Activated CD4-positive, CD25-positive, alpha-beta regulatory T cell treated with anti-CD3 and anti-CD28 coated beads, Interleukin-2, amount 50 U/mL, for 72 hours (primary cell): Measurements from ENCODE around the gene JAKMIP2.
"Not testable (repeated sequence)": the region's sequence is repeated elsewhere in the genome, so short reads cannot be mapped to it uniquely, and the experiment has no call there.

Experiments
- DNase-seq: peaks from one replicate; pipeline ENCODE4 v3.0.0; 2021

JAKMIP2 gene

GRCh38 chr5:147782110-147783028 is at the start of gene JAKMIP2:
Gene JAKMIP2, minus strand, starts transcription at chr5:147782728. Its CDS starts 110,922 bp downstream, at chr5:147671806.
- peak; percentile 46 for DNase-seq

- DNase-seq: no peak
Observed at GRCh38 chr5:147831465-147831864, 48.9 kb upstream of the JAKMIP2 start, which contains the start of gene SPINK1. Gene SPINK1, minus strand, starts transcription at chr5:147831671. Its CDS starts 94 bp downstream, at chr5:147831577.

- no peak for DNase-seq
Observed at GRCh38 chr5:147830035-147830434, 47.5 kb upstream of the JAKMIP2 start.

- not testable (repeated sequence) for DNase-seq
Observed at GRCh38 chr5:147827017-147827416, 44.5 kb upstream of the JAKMIP2 start.

- no peak for DNase-seq
Observed at GRCh38 chr5:147826361-147826760, 43.8 kb upstream of the JAKMIP2 start.

- DNase-seq: no peak
Observed at GRCh38 chr5:147822686-147823491, 40.4 kb upstream of the JAKMIP2 start.

GRCh38 chr5:147822222-147822621 is 39.7 kb upstream of the JAKMIP2 start:
- DNase-seq: not testable (repeated sequence)

- no peak for DNase-seq
Observed at GRCh38 chr5:147821766-147822165, 39.2 kb upstream of the JAKMIP2 start.

- DNase-seq: no peak
Observed at GRCh38 chr5:147819261-147819770, 36.8 kb upstream of the JAKMIP2 start.

- no peak for DNase-seq
Observed at GRCh38 chr5:147818290-147818689, 35.8 kb upstream of the JAKMIP2 start.

GRCh38 chr5:147813696-147814095 is 31.2 kb upstream of the JAKMIP2 start:
- no peak for DNase-seq

GRCh38 chr5:147809830-147810666 is 27.5 kb upstream of the JAKMIP2 start:
- no peak for DNase-seq

- no peak for DNase-seq
Observed at GRCh38 chr5:147805030-147805454, 22.5 kb upstream of the JAKMIP2 start.

- DNase-seq: no peak
Observed at GRCh38 chr5:147804334-147804733, 21.8 kb upstream of the JAKMIP2 start.

- no peak for DNase-seq
Observed at GRCh38 chr5:147803926-147804325, 21.4 kb upstream of the JAKMIP2 start.

GRCh38 chr5:147803161-147803560 is 20.6 kb upstream of the JAKMIP2 start:
- not testable (repeated sequence) for DNase-seq

- DNase-seq: no peak
Observed at GRCh38 chr5:147801461-147801860, 18.9 kb upstream of the JAKMIP2 start.

GRCh38 chr5:147800491-147800890 is 18.0 kb upstream of the JAKMIP2 start:
- DNase-seq: no peak

- DNase-seq: no peak
Observed at GRCh38 chr5:147796556-147797308, 14.2 kb upstream of the JAKMIP2 start.

GRCh38 chr5:147791181-147791580 is 8.7 kb upstream of the JAKMIP2 start:
- DNase-seq: no peak

- DNase-seq: no peak
Observed at GRCh38 chr5:147789820-147790219, 7.3 kb upstream of the JAKMIP2 start.

- DNase-seq: no peak
Observed at GRCh38 chr5:147788023-147788422, 5.5 kb upstream of the JAKMIP2 start.
